Measurements from ENCODE around the gene KCNC1.

The KCNC1 gene

DNA sequence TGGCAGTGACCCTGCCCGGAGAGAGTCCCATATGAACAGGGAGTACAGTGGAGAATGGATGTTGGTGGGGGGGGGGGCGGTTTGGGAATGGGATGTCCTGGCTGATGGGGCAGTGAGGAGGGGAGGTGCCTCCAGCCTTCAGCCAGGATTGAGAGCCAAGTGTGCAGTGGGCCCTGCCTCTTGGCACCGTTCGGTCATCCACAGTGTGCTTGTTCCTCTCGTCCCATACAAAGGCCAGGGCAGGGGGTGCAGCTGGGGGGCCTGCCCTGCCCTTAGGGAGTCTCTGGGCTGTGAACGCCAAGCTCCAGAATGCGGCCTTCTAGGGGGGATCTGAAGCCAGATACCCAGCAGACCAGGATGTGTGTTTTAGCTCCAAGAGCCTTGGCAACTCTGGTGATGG lies 34.0 kb downstream of the KCNC1 start:
- Histone ChIP-seq H3K27ac (no peak overlapping the region), H3K4me3 (no peak overlapping the region)
- no peak for DNase-seq (ENCODE audit: low spot score)
- TF ChIP-seq, protein P1, sequence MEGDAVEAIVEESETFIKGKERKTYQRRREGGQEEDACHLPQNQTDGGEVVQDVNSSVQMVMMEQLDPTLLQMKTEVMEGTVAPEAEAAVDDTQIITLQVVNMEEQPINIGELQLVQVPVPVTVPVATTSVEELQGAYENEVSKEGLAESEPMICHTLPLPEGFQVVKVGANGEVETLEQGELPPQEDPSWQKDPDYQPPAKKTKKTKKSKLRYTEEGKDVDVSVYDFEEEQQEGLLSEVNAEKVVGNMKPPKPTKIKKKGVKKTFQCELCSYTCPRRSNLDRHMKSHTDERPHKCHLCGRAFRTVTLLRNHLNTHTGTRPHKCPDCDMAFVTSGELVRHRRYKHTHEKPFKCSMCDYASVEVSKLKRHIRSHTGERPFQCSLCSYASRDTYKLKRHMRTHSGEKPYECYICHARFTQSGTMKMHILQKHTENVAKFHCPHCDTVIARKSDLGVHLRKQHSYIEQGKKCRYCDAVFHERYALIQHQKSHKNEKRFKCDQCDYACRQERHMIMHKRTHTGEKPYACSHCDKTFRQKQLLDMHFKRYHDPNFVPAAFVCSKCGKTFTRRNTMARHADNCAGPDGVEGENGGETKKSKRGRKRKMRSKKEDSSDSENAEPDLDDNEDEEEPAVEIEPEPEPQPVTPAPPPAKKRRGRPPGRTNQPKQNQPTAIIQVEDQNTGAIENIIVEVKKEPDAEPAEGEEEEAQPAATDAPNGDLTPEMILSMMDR (IDR thresholded peaks at IDR 0.05): no peak

DNA sequence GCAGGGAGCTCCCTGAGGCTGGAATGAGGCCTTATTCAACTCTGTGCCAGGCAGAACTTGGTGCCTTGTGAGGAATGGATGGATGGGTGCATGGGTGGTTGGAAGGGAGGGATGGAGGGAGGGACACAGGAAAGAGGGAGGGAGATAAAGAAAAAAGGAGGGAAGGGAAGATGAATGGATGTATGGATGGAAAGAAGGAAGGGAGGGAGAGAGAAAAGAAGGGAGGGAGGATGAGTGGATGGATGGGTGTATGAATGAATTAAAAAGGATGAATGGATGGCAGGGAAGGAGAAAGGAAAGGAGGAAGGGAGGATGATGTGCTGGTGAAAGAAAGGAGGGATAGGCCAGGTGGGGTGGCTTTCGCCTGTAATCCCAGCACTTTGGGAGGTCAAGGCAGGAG lies 34.6 kb downstream of the KCNC1 start:
- no peak for DNase-seq (ENCODE audit: low spot score)
- TF ChIP-seq, protein P1 (IDR thresholded peaks at IDR 0.05): no peak

DNA sequence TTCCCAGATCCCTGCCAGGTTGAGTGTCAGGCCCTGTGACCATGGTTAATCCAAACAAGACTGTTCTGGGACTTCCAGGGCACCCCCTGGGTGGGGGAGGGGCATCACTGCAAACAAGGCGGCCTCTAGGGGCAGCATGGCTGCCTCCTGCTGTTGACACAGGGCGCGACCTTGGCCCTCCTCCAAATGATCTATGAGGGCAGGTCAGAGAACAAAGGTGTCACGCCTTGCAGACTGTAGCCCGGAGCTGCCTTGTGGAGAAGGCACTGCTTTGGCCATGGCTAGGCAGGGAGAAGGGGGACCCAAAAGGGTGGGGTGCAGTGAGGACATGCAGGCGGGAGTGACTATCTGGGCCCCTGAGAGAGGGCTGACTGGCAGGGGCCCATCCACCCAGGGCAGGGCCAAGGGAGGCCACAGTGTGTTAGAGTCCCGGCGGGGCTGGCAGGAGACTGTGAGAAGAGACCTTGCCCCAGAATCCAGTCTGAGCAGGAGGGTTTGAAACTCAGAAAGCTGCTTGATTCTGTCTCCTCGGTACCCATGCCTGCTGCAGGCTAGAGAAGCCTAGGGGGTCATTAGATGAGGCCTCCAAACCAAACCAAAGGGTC lies 35.6 kb downstream of the KCNC1 start:
- TF ChIP-seq, protein P1 (IDR thresholded peaks at IDR 0.05): no peak
- H3K27ac ChIP-seq: no peak overlapping the region
- no peak overlapping the region for H3K4me3 ChIP-seq
- no peak for DNase-seq (ENCODE audit: low spot score)

More for the DNA sequence above, 34.6 kb downstream of the KCNC1 start:
- Histone ChIP-seq H3K4me3 (no peak overlapping the region), H3K27ac (no peak overlapping the region)

DNA sequence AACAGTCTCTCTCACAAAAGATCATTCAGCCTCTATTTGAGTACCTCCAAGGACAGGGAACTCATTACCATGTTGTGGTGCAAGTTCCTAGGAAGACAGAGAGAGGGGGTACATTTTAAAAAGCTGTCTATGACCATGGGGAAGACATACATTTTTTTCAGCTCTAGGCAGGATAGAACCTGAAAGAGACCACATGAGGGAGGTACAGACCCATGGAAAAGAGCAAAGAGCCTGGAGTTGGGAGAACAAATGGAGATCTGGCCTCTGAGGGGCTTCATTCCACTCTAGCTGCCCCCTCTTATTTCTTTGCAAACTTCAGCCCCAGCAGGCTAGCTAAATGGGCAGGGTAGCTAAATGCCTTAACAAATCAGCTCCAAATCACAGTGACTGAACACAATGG lies 36.3 kb downstream of the KCNC1 start:
- H3K4me3 ChIP-seq: no peak overlapping the region
- TF ChIP-seq, protein P1 (IDR thresholded peaks at IDR 0.05): no peak
- no peak overlapping the region for H3K27ac ChIP-seq
- DNase-seq (ENCODE audit: low spot score): no peak

DNA sequence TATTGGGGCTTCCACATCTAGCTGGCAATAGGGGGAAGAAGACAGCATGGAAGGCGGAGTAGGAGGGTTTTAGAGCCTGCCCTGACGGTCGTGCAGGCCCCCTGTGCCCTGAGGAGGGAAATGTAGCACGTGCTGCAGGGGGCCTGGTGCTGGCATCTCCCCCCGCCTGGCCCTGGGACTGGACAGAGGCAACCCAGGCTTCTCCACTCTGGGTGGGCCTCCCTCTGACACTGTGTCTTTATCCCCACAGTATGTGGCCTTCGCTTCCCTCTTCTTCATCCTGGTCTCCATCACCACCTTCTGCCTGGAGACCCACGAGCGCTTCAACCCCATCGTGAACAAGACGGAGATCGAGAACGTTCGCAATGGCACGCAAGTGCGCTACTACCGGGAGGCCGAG lies 36.8 kb downstream of the KCNC1 start:
- Histone ChIP-seq H3K4me3 (no peak overlapping the region), H3K27ac (no peak overlapping the region)
- no peak for DNase-seq (ENCODE audit: low spot score)

DNA sequence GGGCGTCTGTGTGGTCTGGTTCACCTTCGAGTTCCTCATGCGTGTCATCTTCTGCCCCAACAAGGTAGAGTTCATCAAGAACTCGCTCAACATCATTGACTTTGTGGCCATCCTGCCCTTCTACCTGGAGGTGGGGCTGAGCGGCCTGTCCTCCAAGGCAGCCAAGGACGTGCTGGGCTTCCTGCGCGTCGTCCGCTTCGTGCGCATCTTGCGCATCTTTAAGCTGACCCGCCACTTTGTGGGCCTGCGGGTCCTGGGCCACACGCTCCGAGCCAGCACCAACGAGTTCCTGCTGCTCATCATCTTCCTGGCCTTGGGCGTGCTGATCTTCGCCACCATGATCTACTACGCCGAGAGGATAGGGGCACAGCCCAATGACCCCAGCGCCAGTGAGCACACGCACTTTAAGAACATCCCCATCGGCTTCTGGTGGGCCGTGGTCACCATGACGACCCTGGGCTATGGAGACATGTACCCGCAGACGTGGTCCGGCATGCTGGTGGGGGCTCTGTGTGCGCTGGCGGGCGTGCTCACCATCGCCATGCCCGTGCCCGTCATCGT lies 37.3 kb downstream of the KCNC1 start:
- H3K27ac ChIP-seq: no peak overlapping the region
- DNase-seq (ENCODE audit: low spot score): no peak
- TF ChIP-seq, protein P1 (IDR thresholded peaks at IDR 0.05): no peak
- H3K4me3 ChIP-seq: no peak overlapping the region

More for the DNA sequence above, 36.8 kb downstream of the KCNC1 start:
- TF ChIP-seq, protein P1 (IDR thresholded peaks at IDR 0.05): no peak
